Stimulated activated naive CD4-positive, alpha-beta T cell treated with Interleukin-2 at 50 U/mL for 16 hours (primary cell): ENCODE data around the gene DLG4.
"Not testable (repeated sequence)": the region's sequence is repeated elsewhere in the genome, so short reads cannot be mapped to it uniquely, and the experiment has no call there.

ENCODE experiments used
- DNase-seq: peaks from one replicate; lab custom pipeline; 2025; lab: John Stamatoyannopoulos, UW

Gene DLG4

GRCh38 chr17:7183433-7184090 lies 36.1 kb downstream of the DLG4 start:
- DNase-seq, result no peak

DNA sequence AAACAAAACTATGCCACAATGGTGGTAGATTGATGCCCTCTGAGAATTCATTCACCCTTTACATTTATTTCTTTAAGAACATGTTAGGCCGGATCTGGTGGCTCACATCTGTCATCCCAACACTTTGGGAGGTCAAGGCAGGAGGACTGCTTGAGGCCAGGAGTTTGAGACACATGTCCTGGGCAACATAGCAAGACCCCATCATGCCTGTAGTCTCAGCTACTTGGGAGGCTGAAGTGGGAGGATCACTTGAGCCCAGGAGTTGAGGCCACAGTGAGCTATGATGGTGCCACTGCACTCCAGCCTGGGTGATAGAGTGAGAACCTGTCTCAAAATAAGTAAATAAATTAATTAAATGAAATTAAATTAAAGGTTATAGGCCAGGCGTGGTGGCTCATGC lies 37.5 kb downstream of the DLG4 start:
- not testable (repeated sequence) for DNase-seq

DNA sequence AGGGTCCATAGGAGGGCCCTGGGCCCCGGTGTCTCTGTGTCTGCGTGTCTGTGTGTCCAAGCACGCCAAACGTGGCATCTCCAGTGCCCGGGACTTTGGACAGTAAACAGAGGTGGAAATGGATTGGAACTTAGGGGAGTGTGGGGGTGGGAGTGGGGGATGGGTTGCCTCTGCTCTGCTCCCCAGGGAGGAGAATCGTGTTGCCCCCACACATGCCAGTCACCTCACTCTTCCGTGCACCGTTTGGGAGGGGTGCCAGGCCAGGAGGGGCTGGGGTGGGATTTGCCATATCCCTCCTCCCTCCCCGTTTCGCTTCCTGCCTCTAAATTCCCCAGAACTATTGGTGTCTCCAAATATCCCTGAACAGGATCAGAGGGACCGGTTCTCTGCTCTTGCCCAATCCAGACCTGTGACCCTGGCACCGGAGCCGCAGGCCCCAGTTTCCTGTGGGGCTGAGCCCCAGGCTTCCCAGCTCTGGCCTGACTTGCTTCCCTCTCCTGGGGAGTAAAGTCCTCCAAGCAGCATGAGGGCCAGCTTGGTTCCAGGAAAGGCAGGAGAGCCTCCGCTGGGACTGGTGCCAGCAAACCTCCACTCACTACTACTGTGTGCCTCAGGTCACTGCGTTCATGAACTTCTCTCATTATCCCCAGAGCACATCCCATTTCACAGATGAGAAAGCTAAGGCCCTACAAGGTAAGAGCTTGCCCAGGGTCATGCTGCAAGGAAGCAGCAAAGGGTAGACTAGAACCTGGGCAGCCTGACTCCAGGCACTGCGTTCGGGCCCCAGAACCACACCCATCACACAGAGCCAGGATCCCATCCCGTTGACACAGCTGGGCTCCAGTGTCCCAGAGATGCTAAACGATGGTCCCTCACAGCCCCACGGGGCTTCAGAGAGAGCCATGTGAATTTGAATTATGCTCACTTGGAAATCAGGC lies 40.0 kb downstream of the DLG4 start, which contains the start of gene ASGR1:
Gene ASGR1, minus strand, starts transcription at position 54 of the 938 bp plus-strand sequence. CDS start 807 bp downstream, outside the sequence.
- no peak for DNase-seq

GRCh38 chr17:7178973-7179316 lies 40.7 kb downstream of the DLG4 start:
- DNase-seq, result no peak

GRCh38 chr17:7177954-7178477 lies 41.6 kb downstream of the DLG4 start:
- DNase-seq, result no peak

- DNase-seq, result peak; percentile 59
These were observed 42.3 kb downstream of the DLG4 start for GRCh38 chr17:7177191-7177953.

DNA sequence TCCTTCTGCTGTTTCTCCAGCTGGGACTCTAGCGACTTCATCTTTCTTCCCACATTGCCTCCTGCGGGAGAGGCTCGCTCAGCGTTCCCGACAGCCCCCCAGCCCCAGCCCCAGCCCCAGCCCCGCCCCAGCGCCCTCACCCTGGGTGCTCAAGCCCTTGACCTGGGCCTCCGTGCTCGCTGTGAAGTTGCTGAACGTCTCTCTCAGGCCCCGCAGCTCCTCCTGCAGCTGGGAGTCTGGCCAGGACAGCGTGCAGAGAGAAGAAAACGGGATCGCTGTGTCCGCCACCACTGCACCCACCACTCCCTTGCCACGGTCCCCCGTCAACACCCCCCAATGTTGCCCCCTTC lies 42.8 kb downstream of the DLG4 start:
- no peak for DNase-seq

DNA sequence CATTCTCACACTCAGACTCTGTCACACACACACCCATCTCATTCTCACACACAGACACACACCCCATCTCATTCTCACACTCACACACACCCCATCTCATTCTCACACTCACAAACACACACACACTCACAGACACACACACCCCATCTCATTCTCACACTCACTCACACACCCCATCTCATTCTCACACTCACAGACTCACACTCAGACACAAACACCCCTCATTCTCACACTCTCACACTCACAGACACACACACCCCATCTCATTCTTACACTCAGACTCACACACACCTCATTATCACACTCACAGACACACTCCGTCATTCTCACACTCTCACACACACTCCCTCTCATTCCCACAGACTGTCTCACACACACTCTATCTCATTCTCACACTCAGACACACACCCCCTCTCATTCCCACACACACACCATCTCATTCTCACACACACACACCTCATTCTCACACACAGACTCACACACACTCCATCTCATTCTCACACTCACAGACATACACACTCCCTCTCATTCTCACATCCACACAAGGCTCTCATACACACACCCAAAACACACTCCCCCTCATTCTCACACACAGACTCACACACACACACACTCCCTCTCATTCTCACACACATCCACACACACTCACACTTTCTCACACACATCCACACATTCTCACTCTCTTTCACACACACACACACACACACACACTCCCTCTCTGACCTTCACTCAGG lies 43.4 kb downstream of the DLG4 start:
- DNase-seq, result no peak

GRCh38 chr17:7175330-7175733 lies 44.3 kb downstream of the DLG4 start:
- no peak for DNase-seq

- no peak for DNase-seq
These were observed 44.9 kb downstream of the DLG4 start for GRCh38 chr17:7174603-7175326.

GRCh38 chr17:7173687-7174602 lies 45.7 kb downstream of the DLG4 start:
- DNase-seq, result peak; percentile 46

- not testable (repeated sequence) for DNase-seq
These were observed 47.0 kb downstream of the DLG4 start for GRCh38 chr17:7172522-7173191.

- DNase-seq, result not testable (repeated sequence)
These were observed 50.1 kb downstream of the DLG4 start for GRCh38 chr17:7169565-7169908.

- not testable (repeated sequence) for DNase-seq
These were observed 50.6 kb downstream of the DLG4 start for GRCh38 chr17:7168841-7169564.

DNA sequence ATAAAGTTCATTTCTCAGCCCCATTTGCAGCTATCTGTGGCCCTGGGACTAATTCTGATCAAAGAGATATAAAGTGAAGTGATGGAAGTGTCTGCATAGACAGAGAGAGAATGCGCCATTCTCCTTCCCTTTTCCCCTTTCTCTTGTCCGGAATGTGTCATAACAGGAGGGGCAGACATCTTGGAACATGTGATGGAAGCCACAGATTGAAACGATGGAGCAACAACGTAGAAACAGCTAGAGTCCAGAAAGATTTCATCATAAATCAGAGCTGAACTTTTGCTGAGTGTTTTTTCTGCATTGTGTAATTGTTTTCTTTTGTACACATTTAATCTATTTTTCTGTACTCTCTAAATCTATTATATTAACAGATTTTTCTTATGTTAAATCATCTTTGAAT lies 51.8 kb downstream of the DLG4 start:
- DNase-seq, result no peak

GRCh38 chr17:7166873-7167272 lies 52.8 kb downstream of the DLG4 start:
- no peak for DNase-seq

- DNase-seq, result not testable (repeated sequence)
These were observed 60.1 kb downstream of the DLG4 start for GRCh38 chr17:7159571-7159970.

DNA sequence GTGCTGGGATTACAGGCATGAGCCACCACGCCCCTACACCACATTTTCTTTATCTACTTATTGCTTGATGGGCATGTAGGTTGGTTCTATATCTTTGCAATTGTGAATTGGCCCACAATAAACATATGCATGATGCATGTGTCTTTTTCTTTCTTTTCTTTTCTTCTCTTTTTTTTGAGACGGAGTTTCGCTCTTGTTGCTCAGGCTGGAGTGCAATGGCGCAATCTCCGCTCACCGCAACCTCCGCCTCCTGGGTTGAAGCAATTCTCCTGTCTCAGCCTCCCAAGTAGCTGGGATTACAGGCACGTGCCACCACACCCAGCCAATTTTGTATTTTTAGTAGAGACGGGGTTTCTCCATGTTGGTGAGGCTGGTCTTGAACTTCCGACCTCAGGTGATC lies 61.2 kb downstream of the DLG4 start:
- not testable (repeated sequence) for DNase-seq
